CD4-positive, alpha-beta T cell treated with Interleukin-15 for 1 hour (primary cell): ENCODE measurements around the gene TRDN.
"Not testable (repeated sequence)": the region's sequence is repeated elsewhere in the genome, so short reads cannot be mapped to it uniquely, and the experiment has no call there.

Source experiments
- DNase-seq: peaks from one replicate; pipeline ENCODE4 v3.0.0-alpha.2; 2020

The TRDN gene

GRCh38 chr6:123632641-123633040 is 4.1 kb downstream of the TRDN start:
- DNase-seq = no peak

- DNase-seq = no peak
These were observed 7.3 kb downstream of the TRDN start for GRCh38 chr6:123629258-123629941.

GRCh38 chr6:123625696-123626095 is 11.1 kb downstream of the TRDN start:
- DNase-seq = no peak

- DNase-seq = no peak
These were observed 14.0 kb downstream of the TRDN start for GRCh38 chr6:123622780-123623179.

GRCh38 chr6:123619156-123619555 is 17.6 kb downstream of the TRDN start:
- no peak for DNase-seq

- no peak for DNase-seq
These were observed 19.8 kb downstream of the TRDN start for GRCh38 chr6:123616942-123617341.

- no peak for DNase-seq
These were observed 20.7 kb downstream of the TRDN start for GRCh38 chr6:123616016-123616415.

GRCh38 chr6:123610779-123611178 is 26.0 kb downstream of the TRDN start:
- DNase-seq = no peak

- DNase-seq = no peak
These were observed 32.7 kb downstream of the TRDN start for GRCh38 chr6:123604067-123604466.

GRCh38 chr6:123598011-123598410 is 38.7 kb downstream of the TRDN start:
- DNase-seq = no peak

GRCh38 chr6:123594776-123595175 is 42.0 kb downstream of the TRDN start:
- DNase-seq = no peak

- no peak for DNase-seq
These were observed 44.3 kb downstream of the TRDN start for GRCh38 chr6:123592426-123592825.

GRCh38 chr6:123589973-123590372 is 46.8 kb downstream of the TRDN start:
- DNase-seq = no peak

- DNase-seq = no peak
These were observed 47.4 kb downstream of the TRDN start for GRCh38 chr6:123589317-123589716.

- no peak for DNase-seq
These were observed 48.2 kb downstream of the TRDN start for GRCh38 chr6:123588546-123588895.

- DNase-seq = no peak
These were observed 48.8 kb downstream of the TRDN start for GRCh38 chr6:123587838-123588545.

- not testable (repeated sequence) for DNase-seq
These were observed 49.3 kb downstream of the TRDN start for GRCh38 chr6:123587407-123587806.

GRCh38 chr6:123580331-123580730 is 56.4 kb downstream of the TRDN start:
- no peak for DNase-seq

- no peak for DNase-seq
These were observed 61.6 kb downstream of the TRDN start for GRCh38 chr6:123575188-123575587.

- DNase-seq = no peak
These were observed 65.7 kb downstream of the TRDN start for GRCh38 chr6:123570813-123571684.

GRCh38 chr6:123569575-123569974 is 67.2 kb downstream of the TRDN start:
- no peak for DNase-seq

- no peak for DNase-seq
These were observed 71.2 kb downstream of the TRDN start for GRCh38 chr6:123565529-123565928.

GRCh38 chr6:123564361-123564760 is 72.4 kb downstream of the TRDN start:
- no peak for DNase-seq

GRCh38 chr6:123562677-123563076 is 74.1 kb downstream of the TRDN start:
- DNase-seq = no peak
